H9 (cell line): Measurements from ENCODE around the gene MDGA2. TPM values are rescaled to one million over a fixed set of nuclear protein-coding genes. Genes with fewer than 3 reads are reported as not detected.

Experiments
- DNase-seq: peaks from one replicate; pipeline ENCODE4 v3.0.0-alpha.2; 2017
- H2AFZ ChIP-seq: one replicate; pipeline ENCODE4 v1.6.1; 2013; ENCODE audit warnings: mild to moderate bottlenecking, low read length, control low read depth, moderate library complexity
- H2AK5ac ChIP-seq: 2 replicates; pipeline ENCODE4 v1.6.1; 2013; ENCODE audit warnings: low read length, control low read depth, mixed read lengths; ENCODE audit not compliant: insufficient read length
- H2BK120ac ChIP-seq: one replicate; pipeline ENCODE4 v1.6.1; 2013; ENCODE audit warnings: low read depth, mild to moderate bottlenecking, low read length, control low read depth, inconsistent platforms; ENCODE audit not compliant: poor library complexity, severe bottlenecking
- H2BK12ac ChIP-seq: 2 replicates; pipeline ENCODE4 v1.6.1; 2013; ENCODE audit warnings: low read length, control low read depth, mixed read lengths, low read depth; ENCODE audit not compliant: insufficient read length
- H2BK15ac ChIP-seq: 2 replicates; pipeline ENCODE4 v1.6.1; 2013; ENCODE audit warnings: low read depth, low read length, control low read depth
- H2BK20ac ChIP-seq: one replicate; pipeline ENCODE4 v1.6.1; 2013; ENCODE audit warnings: low read depth, mild to moderate bottlenecking, low read length, control low read depth, inconsistent platforms; ENCODE audit not compliant: poor library complexity, severe bottlenecking
- H2BK5ac ChIP-seq: 2 replicates; pipeline ENCODE4 v1.6.1; 2013; ENCODE audit warnings: low read length, control low read depth, mixed read lengths; ENCODE audit not compliant: insufficient read length
- H3K14ac ChIP-seq: 2 replicates; pipeline ENCODE4 v1.6.1; 2013; ENCODE audit warnings: low read length, control low read depth; ENCODE audit not compliant: insufficient read depth
- H3K18ac ChIP-seq: 2 replicates; pipeline ENCODE4 v1.6.1; 2013; ENCODE audit warnings: low read depth, mild to moderate bottlenecking, mixed read lengths, low read length, control low read depth; ENCODE audit not compliant: insufficient read length
- H3K23ac ChIP-seq: 2 replicates; pipeline ENCODE4 v1.6.1; 2013; ENCODE audit warnings: low read length, control low read depth, mixed read lengths, low read depth; ENCODE audit not compliant: insufficient read length
- H3K23me2 ChIP-seq: 2 replicates; pipeline ENCODE4 v1.6.1; 2013; ENCODE audit warnings: low read depth, mild to moderate bottlenecking, mixed read lengths, low read length, control low read depth; ENCODE audit not compliant: insufficient read length, poor library complexity, severe bottlenecking
- H3K27ac ChIP-seq: 2 replicates; pipeline ENCODE4 v1.5.1; 2013; ENCODE audit warnings: low read length, control low read depth, mixed read lengths, low read depth; ENCODE audit not compliant: insufficient read length
- H3K27me3 ChIP-seq: 2 replicates; pipeline ENCODE4 v1.6.1; 2013; ENCODE audit warnings: low read length, control low read depth, inconsistent platforms; ENCODE audit not compliant: insufficient read depth
- H3K4ac ChIP-seq: 2 replicates; pipeline ENCODE4 v1.6.1; 2013; ENCODE audit warnings: low read depth, mild to moderate bottlenecking, control low read depth, inconsistent platforms, low read length, moderate library complexity
- H3K4me1 ChIP-seq: 2 replicates; pipeline ENCODE4 v1.6.1; 2013; ENCODE audit warnings: low read length, control low read depth, inconsistent platforms; ENCODE audit not compliant: insufficient read depth
- H3K4me2 ChIP-seq: 2 replicates; pipeline ENCODE4 v1.6.1; 2013; ENCODE audit warnings: low read length, control low read depth, mixed read lengths; ENCODE audit not compliant: insufficient read length, insufficient read depth
- H3K56ac ChIP-seq: 2 replicates; pipeline ENCODE4 v1.6.1; 2013; ENCODE audit warnings: low read depth, mild to moderate bottlenecking, mixed read lengths, low read length, control low read depth; ENCODE audit not compliant: insufficient read length
- H3K79me1 ChIP-seq: 2 replicates; pipeline ENCODE4 v1.6.1; 2013; ENCODE audit warnings: low read depth, mild to moderate bottlenecking, moderate library complexity, low read length, control low read depth, inconsistent platforms; ENCODE audit not compliant: insufficient read depth, poor library complexity, severe bottlenecking
- H3K79me2 ChIP-seq: 2 replicates; pipeline ENCODE4 v1.6.1; 2013; ENCODE audit warnings: low read length, control low read depth, inconsistent platforms; ENCODE audit not compliant: insufficient read depth
- H3K9ac ChIP-seq: 2 replicates; pipeline ENCODE4 v1.6.1; 2013; ENCODE audit warnings: low read length, control low read depth, mixed read lengths; ENCODE audit not compliant: insufficient read length; ENCODE audit errors: extremely low read depth
- H3K9me3 ChIP-seq: one replicate; pipeline ENCODE4 v1.6.1; 2013; ENCODE audit warnings: low read depth, low read length, inconsistent platforms; ENCODE audit not compliant: control insufficient read depth
- H3T11ph ChIP-seq: one replicate; pipeline ENCODE4 v1.6.1; 2013; ENCODE audit warnings: mild to moderate bottlenecking, low read length, control low read depth, inconsistent platforms
- H4K20me1 ChIP-seq: one replicate; pipeline ENCODE4 v1.6.1; 2013; ENCODE audit not compliant: control insufficient read depth, insufficient read length, insufficient read depth
- H4K5ac ChIP-seq: 2 replicates; pipeline ENCODE4 v1.6.1; 2013; ENCODE audit warnings: low read depth, mild to moderate bottlenecking, mixed read lengths, low read length, control low read depth; ENCODE audit not compliant: insufficient read length
- H4K8ac ChIP-seq: replicated peaks from 2 replicates; pipeline ENCODE4 v1.6.1; 2013; ENCODE audit warnings: low read length, control low read depth, mixed read lengths, low read depth; ENCODE audit not compliant: insufficient read length
- H4K91ac ChIP-seq: 2 replicates; pipeline ENCODE4 v1.6.1; 2013; ENCODE audit warnings: low read depth, mild to moderate bottlenecking, moderate library complexity, mixed read lengths, low read length, control low read depth; ENCODE audit not compliant: insufficient read length
- H3K27ac Mint-ChIP-seq, 3 experiments: 2 replicates in 2 of 3; 3 replicates in 1 of 3; pipeline ENCODE4 v1.8.0; 2020 to 2021; ENCODE audit warnings: mixed read lengths in 3 of 3, mild to moderate bottlenecking in 1 of 3, moderate library complexity in 1 of 3
- H3K27me3 Mint-ChIP-seq: 2 replicates; pipeline ENCODE4 v1.8.0; 2021; ENCODE audit warnings: low read depth, mild to moderate bottlenecking, moderate library complexity, mixed read lengths
- H3K36me3 Mint-ChIP-seq, 3 experiments: 2 replicates in 2 of 3; 3 replicates in 1 of 3; pipeline ENCODE4 v1.8.0; 2020 to 2021; ENCODE audit warnings: low read depth in 3 of 3, mixed read lengths in 3 of 3; ENCODE audit not compliant: insufficient read depth in 1 of 3
- H3K4me1 Mint-ChIP-seq, 2 experiments: 2 replicates each; pipeline ENCODE4 v1.8.0; 2020; ENCODE audit warnings: mixed read lengths in 2 of 2
- H3K4me3 Mint-ChIP-seq, 2 experiments: 2 replicates in 1 of 2; 3 replicates in 1 of 2; pipeline ENCODE4 v1.8.0; 2020 to 2021; ENCODE audit warnings: mild to moderate bottlenecking in 2 of 2, mixed read lengths in 2 of 2, moderate library complexity in 1 of 2
- H3K9me3 Mint-ChIP-seq, 2 experiments: 2 replicates in 1 of 2; 3 replicates in 1 of 2; pipeline ENCODE4 v1.8.0; 2020; ENCODE audit warnings: mild to moderate bottlenecking in 2 of 2, mixed read lengths in 2 of 2, moderate library complexity in 1 of 2
- WGBS: extraction: QIAGEN DNeasy Blood & Tissue Kit; methylation state at CpG from one replicate; pipeline ENCODE4 v1.1.7; 2013; ENCODE audit warnings: missing lambda C conversion rate, low lambda C conversion rate, mixed read lengths; ENCODE audit not compliant: insufficient read length; ENCODE audit errors: extremely low coverage; 5-methylcytosine and 5-hydroxymethylcytosine counted together
- total RNA-seq: library from RNA; stranded (reverse); gene quantifications from 2 replicates; pipeline ENCODE4 v1.2.1, GENCODE V29; 2021
- TF ChIP-seq, protein P1 (sequence below): fragments of 200-600 bp; sonication (generic); conservative IDR thresholded peaks from 3 replicates; pipeline ENCODE4 v1.8.0; 2021; ENCODE audit warnings: antibody characterized with exemption, mild to moderate bottlenecking

The MDGA2 gene
- total RNA-seq, 1 experiment from 2014 or later = 1.9 TPM

DNA sequence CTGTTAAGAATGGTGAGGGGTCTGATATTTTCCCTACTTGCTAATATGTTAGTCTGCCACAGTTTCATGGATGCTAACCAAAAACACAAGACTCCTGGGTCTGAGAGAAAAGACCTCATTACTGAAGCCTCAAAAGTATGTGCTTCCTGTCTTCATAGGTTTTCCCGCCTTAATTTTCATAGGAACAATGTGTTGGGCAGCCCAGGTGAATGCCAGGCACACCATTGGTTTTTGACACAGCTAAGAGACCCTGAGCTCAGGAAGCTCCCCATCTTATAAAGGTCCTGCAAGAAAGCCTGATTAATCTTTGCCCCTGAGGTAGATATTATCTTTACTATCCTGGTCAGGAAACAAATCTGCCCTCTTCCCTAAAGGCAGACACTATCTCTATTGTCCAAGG is 464.1 kb downstream of the MDGA2 start:
- Histone ChIP-seq H3K4ac (no peak overlapping the region), H3K9ac (no peak overlapping the region), H3K4me2 (no peak overlapping the region), H3K56ac (no peak overlapping the region), H3K18ac (no peak overlapping the region), H4K91ac (no peak overlapping the region), H3K79me1 (no peaks in the 10 kb centered on the region), H3K79me2 (no peaks in the 10 kb centered on the region), H3K27me3 (no peaks in the 10 kb centered on the region), H3K27ac (no peak overlapping the region), H3T11ph (no peak overlapping the region), H4K20me1 (no peaks in the 10 kb centered on the region), H2BK12ac (no peak overlapping the region), H4K5ac (no peak overlapping the region), H3K9me3 (no peaks in the 10 kb centered on the region), H3K14ac (no peak overlapping the region), H2BK15ac (no peak overlapping the region), H3K23me2 (no peaks in the 10 kb centered on the region), H2BK120ac (no peak overlapping the region), H3K4me1 (no peaks in the 10 kb centered on the region), H4K8ac (no peak overlapping the region), H2BK5ac (no peak overlapping the region), H2AK5ac (no peak overlapping the region), H3K23ac (no peak overlapping the region), H2BK20ac (no peak overlapping the region), H2AFZ (no peak overlapping the region)
- TF ChIP-seq, protein P1, sequence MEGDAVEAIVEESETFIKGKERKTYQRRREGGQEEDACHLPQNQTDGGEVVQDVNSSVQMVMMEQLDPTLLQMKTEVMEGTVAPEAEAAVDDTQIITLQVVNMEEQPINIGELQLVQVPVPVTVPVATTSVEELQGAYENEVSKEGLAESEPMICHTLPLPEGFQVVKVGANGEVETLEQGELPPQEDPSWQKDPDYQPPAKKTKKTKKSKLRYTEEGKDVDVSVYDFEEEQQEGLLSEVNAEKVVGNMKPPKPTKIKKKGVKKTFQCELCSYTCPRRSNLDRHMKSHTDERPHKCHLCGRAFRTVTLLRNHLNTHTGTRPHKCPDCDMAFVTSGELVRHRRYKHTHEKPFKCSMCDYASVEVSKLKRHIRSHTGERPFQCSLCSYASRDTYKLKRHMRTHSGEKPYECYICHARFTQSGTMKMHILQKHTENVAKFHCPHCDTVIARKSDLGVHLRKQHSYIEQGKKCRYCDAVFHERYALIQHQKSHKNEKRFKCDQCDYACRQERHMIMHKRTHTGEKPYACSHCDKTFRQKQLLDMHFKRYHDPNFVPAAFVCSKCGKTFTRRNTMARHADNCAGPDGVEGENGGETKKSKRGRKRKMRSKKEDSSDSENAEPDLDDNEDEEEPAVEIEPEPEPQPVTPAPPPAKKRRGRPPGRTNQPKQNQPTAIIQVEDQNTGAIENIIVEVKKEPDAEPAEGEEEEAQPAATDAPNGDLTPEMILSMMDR = no peak
- H3K27ac Mint-ChIP-seq = no peak overlapping the region
- peaks cover 2 to 8% of the 10 kb centered on the region in 2 experiments; a peak in 2 of 4 replicates for H3K4me1 Mint-ChIP-seq
- H3K27me3 Mint-ChIP-seq = no peaks in the 10 kb centered on the region
- H3K4me3 Mint-ChIP-seq = no peak overlapping the region
- WGBS = no CpG with 5 or more reads among the region's 1 CpG
- H3K9me3 Mint-ChIP-seq = no peaks in the 10 kb centered on the region
- H3K36me3 Mint-ChIP-seq = no peaks in the 10 kb centered on the region; a peak in 1 of 7 replicates
- DNase-seq = no peak
